VCaP (cell line): ENCODE data around the gene KCNIP3.

Experiments
- H3K27ac ChIP-seq: fragments of 450-650 bp; 2 replicates; pipeline ENCODE4 v1.5.1; 2017
- TF ChIP-seq, protein P1 (sequence below): fragments of 450-650 bp; conservative IDR thresholded peaks from 2 replicates; pipeline ENCODE4 v1.5.1; 2017; ENCODE audit warnings: mild to moderate bottlenecking, moderate library complexity

KCNIP3 gene

DNA sequence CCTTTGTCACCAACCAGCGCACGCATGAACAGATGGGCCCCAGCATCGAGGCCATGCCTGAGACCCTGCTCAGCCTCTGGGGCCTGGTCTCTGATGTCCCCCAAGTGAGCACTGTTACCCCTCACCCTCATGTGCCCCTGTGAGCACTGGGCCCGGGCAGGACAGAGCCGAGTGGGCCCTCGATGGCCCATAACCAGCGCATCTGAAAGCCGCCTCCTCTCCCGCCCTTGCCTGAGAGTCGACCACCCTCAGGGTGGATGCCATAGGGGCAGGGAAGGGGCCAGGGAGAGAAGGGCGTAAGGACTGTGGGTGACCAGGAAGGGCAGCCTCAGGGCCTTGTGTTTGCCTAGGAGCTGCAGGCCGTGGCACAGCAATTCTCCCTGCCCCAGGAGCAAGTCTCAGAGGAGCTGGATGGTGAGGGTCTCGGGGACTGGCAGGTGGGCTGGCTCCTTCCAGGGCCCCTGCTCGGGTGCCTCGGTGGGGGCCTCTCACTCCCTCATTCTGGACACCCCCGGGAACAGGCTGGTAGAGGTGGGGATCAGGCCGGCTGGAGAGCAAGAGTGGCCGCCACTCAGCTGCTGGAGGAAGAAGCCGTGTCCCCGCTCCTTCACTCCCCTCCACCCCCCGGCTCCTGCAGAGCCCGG is 20.8 kb upstream of the KCNIP3 start:
- TF ChIP-seq, protein P1, sequence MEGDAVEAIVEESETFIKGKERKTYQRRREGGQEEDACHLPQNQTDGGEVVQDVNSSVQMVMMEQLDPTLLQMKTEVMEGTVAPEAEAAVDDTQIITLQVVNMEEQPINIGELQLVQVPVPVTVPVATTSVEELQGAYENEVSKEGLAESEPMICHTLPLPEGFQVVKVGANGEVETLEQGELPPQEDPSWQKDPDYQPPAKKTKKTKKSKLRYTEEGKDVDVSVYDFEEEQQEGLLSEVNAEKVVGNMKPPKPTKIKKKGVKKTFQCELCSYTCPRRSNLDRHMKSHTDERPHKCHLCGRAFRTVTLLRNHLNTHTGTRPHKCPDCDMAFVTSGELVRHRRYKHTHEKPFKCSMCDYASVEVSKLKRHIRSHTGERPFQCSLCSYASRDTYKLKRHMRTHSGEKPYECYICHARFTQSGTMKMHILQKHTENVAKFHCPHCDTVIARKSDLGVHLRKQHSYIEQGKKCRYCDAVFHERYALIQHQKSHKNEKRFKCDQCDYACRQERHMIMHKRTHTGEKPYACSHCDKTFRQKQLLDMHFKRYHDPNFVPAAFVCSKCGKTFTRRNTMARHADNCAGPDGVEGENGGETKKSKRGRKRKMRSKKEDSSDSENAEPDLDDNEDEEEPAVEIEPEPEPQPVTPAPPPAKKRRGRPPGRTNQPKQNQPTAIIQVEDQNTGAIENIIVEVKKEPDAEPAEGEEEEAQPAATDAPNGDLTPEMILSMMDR = no peak

DNA sequence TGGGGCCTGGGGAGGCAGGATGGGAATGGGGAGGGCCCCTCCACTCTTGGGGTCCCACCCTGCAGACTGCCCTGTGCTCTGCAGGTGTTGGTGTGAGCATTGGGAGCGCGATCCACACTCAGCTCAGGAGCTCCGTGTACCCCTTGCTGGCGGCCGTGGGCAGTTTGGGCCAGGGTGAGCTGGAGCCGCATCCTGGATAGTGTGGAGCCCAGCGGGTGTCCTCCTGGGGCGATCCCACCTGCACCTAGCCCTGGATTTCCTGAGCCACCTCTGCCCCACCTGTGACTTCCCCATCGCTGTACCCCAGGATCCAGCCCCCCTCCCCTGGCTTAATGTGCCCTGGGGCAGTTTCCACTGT is 20.3 kb upstream of the KCNIP3 start:
- H3K27ac ChIP-seq = peak overlapping the region; percentile 93; the same call in 1 of the 2 replicates
- TF ChIP-seq, protein P1 = no peak

More for the DNA sequence above, 20.8 kb upstream of the KCNIP3 start:
- H3K27ac ChIP-seq = peak overlapping the region; percentile 93

DNA sequence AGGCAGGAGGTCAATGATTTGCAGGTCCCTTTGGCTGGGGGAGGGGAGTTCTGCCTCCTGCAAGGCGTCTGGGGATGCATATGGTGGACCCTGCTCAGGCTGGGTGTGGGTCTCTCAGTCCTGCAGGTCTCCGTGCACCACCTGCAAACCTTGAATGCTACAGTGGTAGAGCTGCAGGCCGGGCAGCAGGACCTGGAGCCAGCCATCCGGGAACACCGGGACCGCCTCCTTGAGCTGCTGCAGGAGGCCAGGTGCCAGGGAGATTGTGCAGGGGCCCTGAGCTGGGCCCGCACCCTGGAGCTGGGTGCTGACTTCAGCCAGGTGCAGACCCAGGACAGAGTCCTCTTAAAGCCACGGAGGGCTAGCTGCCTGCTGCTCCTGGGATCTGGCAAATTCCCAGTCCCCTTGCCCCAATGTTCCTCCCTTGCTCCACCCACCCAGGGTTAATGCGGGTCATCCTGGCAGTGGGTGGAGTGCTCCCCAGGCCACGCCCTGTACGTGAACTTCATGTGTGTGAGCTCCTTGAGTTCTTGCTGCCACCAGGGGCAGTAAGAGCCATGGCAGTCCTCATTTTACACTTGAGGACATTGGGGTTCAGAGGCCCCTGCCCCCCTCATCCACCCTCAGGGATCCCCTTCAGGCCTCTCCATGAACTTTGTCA is 19.8 kb upstream of the KCNIP3 start:
- peak overlapping the region; percentile 93; the same call in 1 of the 2 replicates for H3K27ac ChIP-seq
- TF ChIP-seq, protein P1 = no peak

DNA sequence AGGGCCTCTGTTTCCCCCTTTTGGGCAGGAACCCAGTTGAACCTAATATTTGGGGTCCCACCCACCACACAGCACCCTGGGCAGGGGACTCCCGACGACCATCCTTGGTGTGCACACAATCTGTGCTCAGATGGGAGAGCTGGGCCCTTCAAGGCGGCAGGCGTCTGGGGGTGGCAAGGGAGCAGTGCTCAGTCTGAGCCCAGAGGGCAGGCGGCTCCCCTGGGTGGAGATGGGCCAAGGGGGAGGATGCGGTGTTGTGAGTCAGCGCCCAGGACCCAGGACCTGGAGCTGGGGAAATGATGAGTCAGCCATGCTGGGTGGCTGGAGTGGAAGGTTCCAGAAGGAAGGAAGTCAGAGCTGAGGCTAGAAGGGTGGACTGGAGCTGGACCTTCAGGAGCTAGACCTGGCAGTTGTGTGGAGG is 19.1 kb upstream of the KCNIP3 start:
- TF ChIP-seq, protein P1 = no peak
- H3K27ac ChIP-seq = no peak overlapping the region; the same call in 1 of the 2 replicates

DNA sequence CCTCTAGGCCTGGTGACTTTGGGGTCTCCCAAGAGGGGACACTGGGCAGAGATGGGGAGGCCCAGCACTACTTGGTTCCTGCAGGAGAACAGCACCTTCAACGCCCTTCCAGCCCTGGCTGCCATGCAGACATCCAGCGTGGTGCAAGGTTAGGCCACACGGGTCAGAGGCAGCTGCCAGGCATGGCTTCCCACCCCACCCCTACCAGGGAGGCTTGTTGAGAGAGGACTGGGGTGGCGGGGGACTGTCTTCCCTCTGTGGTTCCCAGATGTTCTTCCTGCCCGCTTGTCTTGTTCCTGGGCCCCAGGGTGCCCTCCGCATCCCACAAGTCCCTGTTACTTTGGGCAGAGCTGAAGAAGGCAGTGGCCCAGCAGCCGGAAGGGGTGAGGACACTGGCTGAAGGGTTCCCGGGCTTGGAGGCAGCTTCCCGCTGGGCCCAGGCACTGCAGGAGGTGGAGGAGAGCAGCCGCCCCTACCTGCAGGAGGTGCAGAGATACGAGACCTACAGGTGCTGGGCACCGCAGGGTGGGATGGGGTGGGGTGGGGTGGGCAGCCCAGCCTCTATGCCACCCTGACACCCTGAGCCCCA is 18.4 kb upstream of the KCNIP3 start:
- no peak overlapping the region for H3K27ac ChIP-seq
- TF ChIP-seq, protein P1 = no peak

DNA sequence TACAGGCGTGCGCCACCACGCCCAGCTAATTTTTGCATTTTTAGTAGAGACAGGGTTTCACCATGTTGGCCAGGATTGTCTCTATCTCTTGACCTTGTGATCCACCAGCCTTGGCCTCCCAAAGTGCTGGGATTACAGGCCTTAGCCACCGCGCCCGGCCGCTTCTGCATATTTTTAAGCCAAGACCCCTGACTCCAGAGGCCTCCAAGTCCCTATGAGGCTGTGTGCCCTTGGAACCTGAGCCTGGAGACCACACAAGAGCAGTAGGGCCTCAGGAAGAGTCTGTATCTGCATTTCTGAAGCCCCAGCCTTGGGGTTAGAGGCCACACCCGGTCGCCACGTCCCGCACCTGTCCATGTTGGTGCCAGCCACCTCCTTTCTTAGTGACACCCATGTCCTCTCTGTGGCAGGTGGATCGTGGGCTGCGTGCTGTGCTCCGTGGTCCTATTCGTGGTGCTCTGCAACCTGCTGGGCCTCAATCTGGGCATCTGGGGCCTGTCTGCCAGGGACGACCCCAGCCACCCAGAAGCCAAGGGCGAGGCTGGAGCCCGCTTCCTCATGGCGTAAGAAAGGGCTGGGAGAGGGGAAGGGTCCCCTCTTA is 17.6 kb upstream of the KCNIP3 start:
- TF ChIP-seq, protein P1 = no peak
- H3K27ac ChIP-seq = no peak overlapping the region

DNA sequence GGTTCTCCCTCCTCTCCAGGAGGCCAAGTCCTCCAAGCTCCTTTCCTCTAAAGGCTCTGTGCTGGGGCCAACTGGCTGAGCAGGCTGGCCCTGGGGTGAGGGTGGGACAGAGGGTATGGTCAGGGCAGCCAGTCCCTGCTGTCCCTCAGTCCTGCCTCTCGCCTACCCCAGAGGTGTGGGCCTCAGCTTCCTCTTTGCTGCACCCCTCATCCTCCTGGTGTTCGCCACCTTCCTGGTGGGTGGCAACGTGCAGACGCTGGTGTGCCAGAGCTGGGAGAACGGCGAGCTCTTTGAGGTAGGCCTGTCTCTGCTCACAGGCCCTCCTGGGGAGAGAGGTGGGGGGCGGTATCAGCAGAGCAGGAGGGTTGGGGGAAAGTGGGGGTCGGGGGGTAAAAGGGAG is 16.1 kb upstream of the KCNIP3 start:
- no peak overlapping the region for H3K27ac ChIP-seq
- TF ChIP-seq, protein P1 = no peak
